Colon (tissue), 2 donors: ENCODE results near the gene OSGIN1.

ENCODE experiments used
- FAIRE-seq: peaks from 2 replicates; lab custom pipeline; 2012; peaks lifted over from hg19 to GRCh38; lab: Jason Lieb, UNC
- donor health status: control.
- donor health status: control.

The OSGIN1 gene

GRCh38 chr16:84000989-84001642, 48.1 kb downstream of the OSGIN1 start:
- no peak for FAIRE-seq

GRCh38 chr16:84001726-84002125, 48.7 kb downstream of the OSGIN1 start:
- FAIRE-seq: no peak

- no peak for FAIRE-seq
These were observed 50.0 kb downstream of the OSGIN1 start for GRCh38 chr16:84003038-84003437.

- no peak for FAIRE-seq
These were observed 51.4 kb downstream of the OSGIN1 start for GRCh38 chr16:84004442-84004841.

GRCh38 chr16:84005391-84005790, 52.4 kb downstream of the OSGIN1 start:
- no peak for FAIRE-seq

- FAIRE-seq: no peak
These were observed 54.5 kb downstream of the OSGIN1 start for GRCh38 chr16:84007520-84007919.

GRCh38 chr16:84007965-84008364, 54.9 kb downstream of the OSGIN1 start:
- no peak for FAIRE-seq

GRCh38 chr16:84009282-84009681, 56.2 kb downstream of the OSGIN1 start:
- FAIRE-seq: no peak

- FAIRE-seq: no peak
These were observed 60.9 kb downstream of the OSGIN1 start for GRCh38 chr16:84013787-84014569.

- no peak for FAIRE-seq
These were observed 61.7 kb downstream of the OSGIN1 start for GRCh38 chr16:84014570-84015327.

- FAIRE-seq: no peak
These were observed 62.4 kb downstream of the OSGIN1 start for GRCh38 chr16:84015399-84015798.
